Tibial artery (tissue), 4 donors: ENCODE measurements around the gene TMPRSS15.
"Not testable (repeated sequence)": the region's sequence is repeated elsewhere in the genome, so short reads cannot be mapped to it uniquely, and the experiment has no call there.

Experiments
- DNase-seq, 2 donors: peaks; one replicate each; pipeline ENCODE4 v3.0.0-alpha.2; 2019
- H3K27ac ChIP-seq, 2 donors: fragments of 200-600 bp; sonication (generic) in 1 of 2; 1 replicate in 1 of 2; 2 replicates in 1 of 2; pipeline ENCODE4 v1.5.1; 2018 to 2019; ENCODE audit warnings: mild to moderate bottlenecking in 1 of 2
- H3K27me3 ChIP-seq, 2 donors: fragments of 200-600 bp; sonication (generic) in 1 of 2; one replicate each; pipeline versions ENCODE4 v1.5.1 to v1.6.0; 2016 to 2019
- H3K36me3 ChIP-seq, 3 donors: fragments of 200-600 bp; sonication (generic) in 2 of 3; one replicate each; pipeline ENCODE4 v1.5.1; 2016 to 2019; ENCODE audit warnings: mild to moderate bottlenecking in 2 of 3
- H3K4me1 ChIP-seq, 4 donors: fragments of 200-600 bp; sonication (generic) in 2 of 4; 1 replicate in 3 of 4; 2 replicates in 1 of 4; pipeline ENCODE4 v1.5.1; 2016 to 2019
- H3K4me3 ChIP-seq, 2 donors: fragments of 200-600 bp; sonication (generic) in 1 of 2; 1 replicate in 1 of 2; 2 replicates in 1 of 2; pipeline ENCODE4 v1.5.1; 2018 to 2019; ENCODE audit warnings: mild to moderate bottlenecking in 2 of 2
- H3K9me3 ChIP-seq, 3 donors: fragments of 200-600 bp; sonication (generic) in 1 of 3; one replicate each; pipeline ENCODE4 v1.5.1; 2016 to 2019
- intact Hi-C: fragments of 100-400 bp; cut with DNase I; formaldehyde crosslinking; loops from one replicate; pipeline ENCODE4 v1.15.0; 2023; ENCODE audit warnings: low total_unique reads
- TF ChIP-seq, protein P1 (sequence below), 2 experiments: fragments of 200-600 bp in 1 of 2; fragments of 450-650 bp in 1 of 2; IDR thresholded peaks; one replicate each; pipeline ENCODE4 v1.5.1; 2017 to 2019; ENCODE audit warnings: antibody characterized with exemption in 2 of 2, mild to moderate bottlenecking in 1 of 2, moderate library complexity in 1 of 2

TMPRSS15 gene

GRCh38 chr21:18387994-18388393 lies 15.6 kb downstream of the TMPRSS15 start:
- DNase-seq = no peak

DNA sequence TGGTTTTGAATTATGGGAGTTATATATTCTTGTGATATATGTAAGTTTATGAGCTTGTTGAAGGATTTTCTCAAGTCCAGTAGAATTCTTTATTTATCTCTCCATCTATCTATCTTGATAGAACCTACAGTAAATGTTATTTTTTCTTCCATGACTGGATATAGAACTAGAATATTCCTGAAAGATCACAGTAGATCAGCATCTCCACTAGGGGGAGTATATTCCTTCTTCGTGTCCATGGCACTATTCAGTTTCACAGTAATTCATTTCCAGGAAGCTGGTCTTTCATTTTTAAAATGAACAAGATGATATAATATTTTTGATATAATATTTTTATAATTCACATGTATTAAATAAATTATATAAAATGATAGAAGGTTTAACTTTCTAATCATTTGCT lies 18.8 kb downstream of the TMPRSS15 start:
- TF ChIP-seq, protein P1, sequence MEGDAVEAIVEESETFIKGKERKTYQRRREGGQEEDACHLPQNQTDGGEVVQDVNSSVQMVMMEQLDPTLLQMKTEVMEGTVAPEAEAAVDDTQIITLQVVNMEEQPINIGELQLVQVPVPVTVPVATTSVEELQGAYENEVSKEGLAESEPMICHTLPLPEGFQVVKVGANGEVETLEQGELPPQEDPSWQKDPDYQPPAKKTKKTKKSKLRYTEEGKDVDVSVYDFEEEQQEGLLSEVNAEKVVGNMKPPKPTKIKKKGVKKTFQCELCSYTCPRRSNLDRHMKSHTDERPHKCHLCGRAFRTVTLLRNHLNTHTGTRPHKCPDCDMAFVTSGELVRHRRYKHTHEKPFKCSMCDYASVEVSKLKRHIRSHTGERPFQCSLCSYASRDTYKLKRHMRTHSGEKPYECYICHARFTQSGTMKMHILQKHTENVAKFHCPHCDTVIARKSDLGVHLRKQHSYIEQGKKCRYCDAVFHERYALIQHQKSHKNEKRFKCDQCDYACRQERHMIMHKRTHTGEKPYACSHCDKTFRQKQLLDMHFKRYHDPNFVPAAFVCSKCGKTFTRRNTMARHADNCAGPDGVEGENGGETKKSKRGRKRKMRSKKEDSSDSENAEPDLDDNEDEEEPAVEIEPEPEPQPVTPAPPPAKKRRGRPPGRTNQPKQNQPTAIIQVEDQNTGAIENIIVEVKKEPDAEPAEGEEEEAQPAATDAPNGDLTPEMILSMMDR (IDR thresholded peaks at IDR 0.05) = no peak
- H3K36me3 ChIP-seq = no peaks in the 10 kb centered on the region
- no peak overlapping the region for H3K4me3 ChIP-seq
- H3K27me3 ChIP-seq = no peaks in the 10 kb centered on the region
- no peak overlapping the region for H3K27ac ChIP-seq
- intact Hi-C loops = no loop called here
- no peaks in the 10 kb centered on the region for H3K9me3 ChIP-seq
- DNase-seq = no peak
- no peaks in the 10 kb centered on the region for H3K4me1 ChIP-seq

More at GRCh38 chr21:18387994-18388393, 15.6 kb downstream of the TMPRSS15 start:
- H3K4me3 ChIP-seq = no peak overlapping the region
- H3K36me3 ChIP-seq = no peaks in the 10 kb centered on the region
- H3K27ac ChIP-seq = no peak overlapping the region
- intact Hi-C loops = no loop called here
- H3K9me3 ChIP-seq = peaks cover 0 to 9% (median 0%) of the 10 kb centered on the region in 3 donors
- TF ChIP-seq, protein P1 (IDR thresholded peaks at IDR 0.05) = no peak
- H3K27me3 ChIP-seq = no peaks in the 10 kb centered on the region
- H3K4me1 ChIP-seq = no peaks in the 10 kb centered on the region

GRCh38 chr21:18382934-18383619 lies 20.5 kb downstream of the TMPRSS15 start:
- H3K27ac ChIP-seq, H3K36me3 ChIP-seq, intact Hi-C loops, H3K27me3 ChIP-seq, H3K9me3 ChIP-seq, DNase-seq, H3K4me1 ChIP-seq, H3K4me3 ChIP-seq: not testable (repeated sequence)

DNA sequence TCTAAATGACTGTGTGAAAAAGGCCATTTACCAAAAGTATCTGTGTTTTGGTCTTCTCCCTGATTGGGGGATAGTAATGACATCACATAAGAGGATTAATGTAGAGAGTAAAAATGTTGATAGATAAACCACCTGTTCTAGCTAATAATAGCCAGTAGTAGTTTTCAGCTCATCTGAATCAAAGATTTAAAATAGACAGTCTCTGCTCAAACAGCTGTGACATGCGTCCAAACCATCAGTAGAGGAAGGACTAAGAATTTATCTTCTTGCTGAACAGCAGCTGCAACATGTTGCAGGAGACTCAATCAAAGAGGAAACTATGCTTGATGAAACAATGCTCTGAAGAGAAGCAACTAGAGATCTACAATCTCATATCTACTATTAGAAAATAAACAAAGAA lies 21.4 kb downstream of the TMPRSS15 start:
- no peaks in the 10 kb centered on the region for H3K4me1 ChIP-seq
- TF ChIP-seq, protein P1 (IDR thresholded peaks at IDR 0.05) = no peak
- no peak overlapping the region for H3K4me3 ChIP-seq
- no peak for DNase-seq
- H3K27me3 ChIP-seq = no peaks in the 10 kb centered on the region
- H3K36me3 ChIP-seq = no peaks in the 10 kb centered on the region
- intact Hi-C loops = no loop called here
- no peak overlapping the region for H3K27ac ChIP-seq
- no peaks in the 10 kb centered on the region for H3K9me3 ChIP-seq

GRCh38 chr21:18373606-18374005 lies 30.0 kb downstream of the TMPRSS15 start:
- Histone ChIP-seq H3K4me1 (no peaks in the 10 kb centered on the region), H3K4me3 (no peak overlapping the region), H3K36me3 (no peaks in the 10 kb centered on the region), H3K27ac (no peak overlapping the region), H3K9me3 (no peaks in the 10 kb centered on the region), H3K27me3 (no peaks in the 10 kb centered on the region)
- intact Hi-C loops = no loop called here
- no peak for DNase-seq
- TF ChIP-seq, protein P1 (IDR thresholded peaks at IDR 0.05) = no peak

DNA sequence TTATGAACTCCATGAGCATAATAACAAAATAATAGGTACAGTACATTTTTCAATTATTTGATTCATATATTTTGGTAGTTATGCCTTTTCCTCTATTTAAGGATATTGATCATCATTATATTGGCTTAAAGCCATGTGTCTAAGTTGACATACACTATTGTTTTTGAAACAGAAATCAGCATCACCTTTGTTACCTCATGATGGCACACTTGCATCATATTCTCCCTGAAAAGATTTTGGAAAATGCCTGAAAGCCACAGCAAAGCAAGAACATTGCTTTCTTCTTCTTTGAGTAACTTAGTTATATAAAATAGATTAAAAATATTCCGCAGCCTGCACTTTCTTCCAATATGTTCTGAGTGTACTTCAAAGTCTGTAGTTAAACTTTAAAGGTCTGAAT lies 33.3 kb downstream of the TMPRSS15 start:
- Histone ChIP-seq H3K27me3 (no peaks in the 10 kb centered on the region), H3K27ac (no peak overlapping the region), H3K9me3 (no peaks in the 10 kb centered on the region), H3K4me3 (no peak overlapping the region), H3K4me1 (no peaks in the 10 kb centered on the region), H3K36me3 (no peaks in the 10 kb centered on the region)
- DNase-seq = no peak
- intact Hi-C loops = no loop called here
- TF ChIP-seq, protein P1 (IDR thresholded peaks at IDR 0.05) = no peak
